ENCODE data around the gene SUGT1.
"Not testable (repeated sequence)": the region's sequence is repeated elsewhere in the genome, so short reads cannot be mapped to it uniquely, and the experiment has no call there.

- TF ChIP-seq CTCF (IDR thresholded peaks at IDR 0.05; ENCODE audit: poor library complexity); EZH2 (IDR thresholded peaks at IDR 0.05; ENCODE audit: borderline replicate concordance): not testable (repeated sequence)
Measured at GRCh38 chr13:52608184-52608583, 44.5 kb upstream of the SUGT1 start.

All from hepatocyte (in vitro differentiated cells).